Central memory CD8-positive, alpha-beta T cell (primary cell): ENCODE data around the gene GRK6.

Source experiments
- ATAC-seq: fragments of 150-1000 bp; cut with Tn5 transposase; replicated peaks from 2 replicates; pipeline ENCODE4 v1.10.0; 2022; ENCODE audit warnings: mild to moderate bottlenecking, moderate FRiP score, moderate number of reproducible peaks; ENCODE audit not compliant: poor library complexity, severe bottlenecking; ENCODE audit errors: extremely low read depth
- DNase-seq, 2 donors: peaks; one replicate each; pipeline ENCODE4 v3.0.0; 2021; ENCODE audit warnings: low spot score in 2 of 2
- H3K27ac Mint-ChIP-seq: one replicate; pipeline ENCODE4 v1.8.0; 2022; ENCODE audit warnings: low read depth, mild to moderate bottlenecking, moderate library complexity, mixed read lengths
- H3K27me3 Mint-ChIP-seq: one replicate; pipeline ENCODE4 v1.8.0; 2022; ENCODE audit warnings: mixed read lengths
- H3K36me3 Mint-ChIP-seq: one replicate; pipeline ENCODE4 v1.8.0; 2022; ENCODE audit warnings: mild to moderate bottlenecking, moderate library complexity, mixed read lengths; ENCODE audit not compliant: insufficient read depth
- H3K4me1 Mint-ChIP-seq: one replicate; pipeline ENCODE4 v1.8.0; 2022; ENCODE audit warnings: mixed read lengths
- H3K4me3 Mint-ChIP-seq: one replicate; pipeline ENCODE4 v1.8.0; 2022; ENCODE audit warnings: mild to moderate bottlenecking, moderate library complexity, mixed read lengths
- H3K9me3 Mint-ChIP-seq: one replicate; pipeline ENCODE4 v1.8.0; 2022; ENCODE audit warnings: mixed read lengths

The GRK6 gene

GRCh38 chr5:177440211-177440989 is 13.9 kb downstream of the GRK6 start:
- Mint-ChIP-seq H3K9me3 (no peaks in the 10 kb centered on the region), H3K4me1 (peaks cover 56% of the 10 kb centered on the region), H3K36me3 (peaks cover 50% of the 10 kb centered on the region), H3K4me3 (peak overlapping the region; percentile 20), H3K27ac (peak overlapping the region; percentile 84), H3K27me3 (no peaks in the 10 kb centered on the region)
- no peak for DNase-seq
- ATAC-seq = peak; percentile 64

- no peak for ATAC-seq
- Mint-ChIP-seq H3K4me3 (no peak overlapping the region), H3K36me3 (peaks cover 45% of the 10 kb centered on the region), H3K4me1 (peaks cover 64% of the 10 kb centered on the region), H3K9me3 (no peaks in the 10 kb centered on the region), H3K27ac (peak overlapping the region; percentile 68), H3K27me3 (no peaks in the 10 kb centered on the region)
- DNase-seq = no peak
Measured at GRCh38 chr5:177440990-177441780, 14.7 kb downstream of the GRK6 start.

GRCh38 chr5:177442066-177442826 is 15.8 kb downstream of the GRK6 start:
- ATAC-seq (no peak), DNase-seq (no peak)
- no peak overlapping the region for H3K4me3 Mint-ChIP-seq
- peak overlapping the region; percentile 68 for H3K27ac Mint-ChIP-seq
- H3K9me3 Mint-ChIP-seq = no peaks in the 10 kb centered on the region
- H3K36me3 Mint-ChIP-seq = peaks cover 37% of the 10 kb centered on the region
- no peaks in the 10 kb centered on the region for H3K27me3 Mint-ChIP-seq
- peaks cover 57% of the 10 kb centered on the region for H3K4me1 Mint-ChIP-seq

GRCh38 chr5:177443144-177443983 is 16.9 kb downstream of the GRK6 start:
- Mint-ChIP-seq H3K27me3 (no peaks in the 10 kb centered on the region), H3K4me1 (peaks cover 55% of the 10 kb centered on the region), H3K36me3 (peaks cover 30% of the 10 kb centered on the region), H3K27ac (peak overlapping the region; percentile 98), H3K4me3 (no peak overlapping the region), H3K9me3 (no peaks in the 10 kb centered on the region)
- ATAC-seq (no peak), DNase-seq (no peak)

- Mint-ChIP-seq H3K36me3 (peaks cover 23% of the 10 kb centered on the region), H3K4me3 (peak overlapping the region; percentile 76), H3K4me1 (peaks cover 55% of the 10 kb centered on the region), H3K27me3 (no peaks in the 10 kb centered on the region), H3K9me3 (no peaks in the 10 kb centered on the region), H3K27ac (peak overlapping the region; percentile 98)
- ATAC-seq (peak; percentile 29), DNase-seq (no peak)
Measured at GRCh38 chr5:177444106-177445051, 17.9 kb downstream of the GRK6 start.

GRCh38 chr5:177445052-177445916 is 18.8 kb downstream of the GRK6 start:
- no peak for DNase-seq
- Mint-ChIP-seq H3K4me3 (peak overlapping the region; percentile 76), H3K4me1 (peaks cover 46% of the 10 kb centered on the region), H3K9me3 (no peaks in the 10 kb centered on the region), H3K36me3 (peaks cover 20% of the 10 kb centered on the region), H3K27ac (peak overlapping the region; percentile 98), H3K27me3 (no peaks in the 10 kb centered on the region)
- peak; percentile 38 for ATAC-seq

- ATAC-seq = no peak
- no peaks in the 10 kb centered on the region for H3K9me3 Mint-ChIP-seq
- H3K27ac Mint-ChIP-seq = peak overlapping the region; percentile 98
- H3K36me3 Mint-ChIP-seq = peaks cover 19% of the 10 kb centered on the region
- peaks cover 43% of the 10 kb centered on the region for H3K4me1 Mint-ChIP-seq
- no peaks in the 10 kb centered on the region for H3K27me3 Mint-ChIP-seq
- H3K4me3 Mint-ChIP-seq = peak overlapping the region; percentile 76
- no peak for DNase-seq
Measured at GRCh38 chr5:177445917-177446199, 19.4 kb downstream of the GRK6 start.

GRCh38 chr5:177446200-177447065 is 20.0 kb downstream of the GRK6 start, which contains the start of gene PRR7:
PRR7 (plus strand) TSS chr5:177446814; CDS start chr5:177455068, 8,254 bp downstream.
- Mint-ChIP-seq H3K4me1 (peaks cover 43% of the 10 kb centered on the region), H3K4me3 (peak within 1 kb of the TSS; percentile 76), H3K36me3 (peaks cover 18% of the 10 kb centered on the region), H3K27me3 (no peaks in the 10 kb centered on the region), H3K9me3 (no peaks in the 10 kb centered on the region), H3K27ac (peak within 1 kb of the TSS; percentile 98)
- DNase-seq (peak; percentile 66 to 71), ATAC-seq (peak; percentile 65)

GRCh38 chr5:177447066-177447610 is 20.7 kb downstream of the GRK6 start:
- H3K27me3 Mint-ChIP-seq = no peaks in the 10 kb centered on the region
- ATAC-seq (peak; percentile 46), DNase-seq (peak; percentile 62 to 72)
- no peak overlapping the region for H3K27ac Mint-ChIP-seq
- H3K9me3 Mint-ChIP-seq = no peaks in the 10 kb centered on the region
- peaks cover 18% of the 10 kb centered on the region for H3K36me3 Mint-ChIP-seq
- peaks cover 48% of the 10 kb centered on the region for H3K4me1 Mint-ChIP-seq
- H3K4me3 Mint-ChIP-seq = peak overlapping the region; percentile 69
